NB4 (cell line): Measurements from ENCODE around the gene GALNT10.

Experiments
- DNase-seq: peaks from one replicate; pipeline ENCODE4 v3.0.0; 2010; ENCODE audit warnings: low read depth
- H3K4me3 ChIP-seq: one replicate; pipeline ENCODE4 v1.5.1; 2011; ENCODE audit warnings: mild to moderate bottlenecking, low read depth, low read length, moderate library complexity
- CTCF ChIP-seq: IDR thresholded peaks from one replicate; pipeline ENCODE4 v1.5.1; 2012; ENCODE audit warnings: low read depth, low read length
- MAX ChIP-seq: IDR thresholded peaks from 2 replicates; pipeline ENCODE4 v1.6.1; 2011; ENCODE audit warnings: low read depth, low read length
- MYC ChIP-seq: IDR thresholded peaks from 2 replicates; pipeline ENCODE4 v1.6.1; 2011; ENCODE audit warnings: low read depth, low read length
- POLR2A ChIP-seq: IDR thresholded peaks from 2 replicates; pipeline ENCODE4 v1.6.1; 2011; ENCODE audit warnings: mild to moderate bottlenecking; ENCODE audit not compliant: insufficient read length; ENCODE audit errors: extremely low read depth

Gene GALNT10

GRCh38 chr5:154296525-154297159 lies 106.1 kb downstream of the GALNT10 start:
- TF ChIP-seq MYC (no peak), POLR2A (no peak), MAX (no peak), CTCF (no peak)
- no peak for DNase-seq

GRCh38 chr5:154298065-154298464 lies 107.5 kb downstream of the GALNT10 start:
- H3K4me3 ChIP-seq: no peak overlapping the region
- TF ChIP-seq MAX: no peak
- TF ChIP-seq MYC: no peak
- TF ChIP-seq POLR2A: no peak
- no peak for TF ChIP-seq CTCF
- peak; percentile 56 for DNase-seq

More at GRCh38 chr5:154296525-154297159, 106.1 kb downstream of the GALNT10 start:
- no peak overlapping the region for H3K4me3 ChIP-seq

- no peak for TF ChIP-seq POLR2A
- TF ChIP-seq CTCF: no peak
- TF ChIP-seq MYC: no peak
- no peak for TF ChIP-seq MAX
- DNase-seq: no peak
- H3K4me3 ChIP-seq: no peak overlapping the region
Measured at GRCh38 chr5:154300207-154300883, 109.8 kb downstream of the GALNT10 start.

DNA sequence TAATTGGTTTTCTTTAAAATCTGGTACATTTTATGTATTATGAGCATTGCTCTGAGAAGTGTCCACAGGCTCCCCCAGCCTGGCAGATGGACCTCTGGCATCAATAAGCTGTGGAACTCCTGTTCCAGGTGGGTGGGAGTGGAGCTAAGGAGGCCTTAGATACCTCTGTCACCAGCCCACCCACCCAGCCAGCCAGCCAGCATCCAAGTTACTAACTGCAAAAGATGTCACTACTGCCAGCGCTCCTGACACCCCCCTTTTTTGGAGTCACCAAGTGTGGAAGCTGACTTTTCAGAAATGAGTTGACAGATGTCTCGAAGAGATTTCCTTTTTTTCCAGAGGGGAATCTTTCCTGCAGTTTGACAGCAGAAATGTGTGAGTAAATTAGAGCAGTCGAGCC lies 111.2 kb downstream of the GALNT10 start:
- no peak overlapping the region for H3K4me3 ChIP-seq
- DNase-seq: no peak

DNA sequence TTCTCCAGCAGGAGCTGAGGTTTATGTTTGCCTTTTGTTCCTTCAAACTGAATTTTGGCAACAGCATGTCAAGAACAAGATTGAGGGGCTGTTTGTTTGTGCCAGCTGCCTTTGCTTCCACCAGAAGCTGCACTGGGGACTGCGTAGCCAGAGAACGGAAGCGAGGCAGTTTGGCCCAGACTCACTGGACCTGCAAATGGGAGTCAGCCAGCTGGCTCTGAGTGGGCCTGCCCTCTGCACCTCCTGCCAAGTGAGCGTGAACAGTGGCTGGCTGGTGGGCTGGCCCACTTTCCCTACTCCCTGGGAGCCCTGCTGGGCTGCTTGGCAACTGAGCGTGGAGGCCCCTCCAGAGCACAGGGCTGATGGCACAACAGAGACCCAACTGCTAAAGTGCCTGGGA lies 111.6 kb downstream of the GALNT10 start:
- H3K4me3 ChIP-seq: no peak overlapping the region
- TF ChIP-seq MAX (no peak), CTCF (no peak), POLR2A (no peak), MYC (no peak)
- DNase-seq: no peak

More for the DNA sequence above, 111.2 kb downstream of the GALNT10 start:
- no peak for TF ChIP-seq MAX
- no peak for TF ChIP-seq CTCF
- TF ChIP-seq POLR2A: no peak
- no peak for TF ChIP-seq MYC
